Stimulated activated CD4-positive, alpha-beta T cell treated with anti-CD3 and anti-CD28 coated beads, Interleukin-4, amount 100 ng/mL, for 1 hour (primary cell): ENCODE results near the gene SERBP1.
A peak's percentile ranks its signal among the peaks of the same experiment; 100 is the strongest.

Source experiments
- DNase-seq: peaks from one replicate; pipeline ENCODE4 v3.0.0-alpha.2; 2020

The SERBP1 gene

DNA sequence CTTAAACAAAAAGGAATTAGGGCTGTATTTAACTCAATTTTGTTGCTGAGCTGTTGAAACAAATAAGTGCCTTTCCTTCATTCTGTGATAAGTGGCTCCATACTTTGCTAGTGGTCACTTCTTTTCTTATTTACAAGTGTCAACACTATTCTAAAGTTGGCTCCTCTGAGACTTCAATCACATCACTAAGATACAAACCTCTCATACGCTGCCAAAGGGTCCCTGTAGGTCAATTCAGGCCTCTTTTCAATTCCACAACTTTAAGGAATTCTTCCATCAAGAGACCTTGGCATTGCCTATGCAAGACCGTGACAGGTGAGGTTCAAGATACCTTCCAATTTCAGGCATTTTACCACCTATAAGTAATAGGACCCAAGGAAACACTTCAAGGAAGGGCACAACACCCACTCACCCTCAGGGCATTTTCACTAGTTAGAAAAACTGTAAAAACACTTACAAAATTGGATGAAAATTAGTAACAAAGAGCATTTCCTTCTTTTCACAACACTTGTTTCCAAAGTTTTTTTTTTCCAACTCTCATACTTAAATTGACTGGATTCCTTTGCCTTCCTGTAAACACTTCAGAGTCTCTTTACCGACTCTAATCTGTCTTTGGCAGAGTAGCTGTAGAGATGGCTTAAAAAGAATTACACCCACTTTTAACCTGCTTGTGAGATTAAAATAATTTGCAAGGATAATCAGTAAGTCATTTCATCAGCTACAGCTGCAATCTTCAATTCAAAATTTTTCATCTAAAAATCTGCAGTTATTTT is 24.5 kb downstream of the SERBP1 start:
- no peak for DNase-seq

GRCh38 chr1:67404212-67404620 is 26.0 kb downstream of the SERBP1 start:
- DNase-seq, result no peak

DNA sequence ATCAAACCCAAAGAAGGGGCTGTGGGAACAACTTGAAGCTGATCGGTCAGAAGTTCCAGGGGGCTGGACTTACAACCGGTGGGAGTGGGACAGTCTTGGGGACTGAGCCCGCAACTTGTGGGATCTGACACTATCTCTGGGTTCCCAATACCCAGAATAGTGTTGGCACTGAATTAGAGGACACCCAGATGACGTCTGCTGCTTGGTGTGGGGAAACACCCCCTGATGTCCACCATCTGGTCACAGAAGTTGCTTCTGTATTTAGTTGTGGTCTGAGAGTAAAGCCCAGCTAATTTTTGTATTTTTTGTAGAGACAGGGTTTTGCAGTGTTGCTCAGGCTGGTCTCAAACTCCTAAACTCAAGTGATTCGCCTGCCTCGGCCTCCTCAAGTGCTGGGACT is 28.8 kb downstream of the SERBP1 start:
- DNase-seq, result no peak

DNA sequence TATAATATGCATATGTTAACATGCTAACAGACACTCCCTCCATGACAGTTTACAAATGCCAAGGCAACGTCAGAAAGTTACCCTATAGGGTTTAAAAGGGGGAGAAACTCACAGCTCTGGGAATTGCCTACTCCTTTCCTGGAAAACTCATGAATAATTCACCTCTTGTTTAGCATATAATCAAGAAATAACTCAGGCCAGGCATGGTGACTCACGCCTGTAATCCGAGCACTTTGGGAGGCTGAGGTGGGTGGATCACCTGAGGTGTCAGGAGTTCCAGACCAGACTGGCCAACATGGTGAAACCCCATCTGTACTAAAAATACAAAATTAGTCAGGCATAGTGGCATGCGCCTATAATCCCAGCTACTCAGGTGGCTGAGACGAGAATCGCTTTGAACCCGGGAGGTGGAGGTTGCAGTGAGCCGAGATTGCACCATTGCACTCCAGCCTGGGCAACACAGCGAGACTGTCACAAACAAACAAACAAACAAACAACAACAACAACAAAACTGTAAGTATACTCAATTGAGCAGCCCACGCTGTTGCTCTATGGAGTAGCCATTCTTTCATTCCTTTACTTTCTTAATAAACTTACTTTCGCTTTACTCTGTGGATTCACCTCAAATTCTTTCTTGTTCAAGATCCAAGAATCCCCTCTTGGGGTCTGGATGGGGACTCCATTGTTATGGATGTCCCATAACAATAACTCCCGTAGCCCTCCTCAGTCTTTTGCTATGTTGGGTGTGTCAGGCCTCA is 30.0 kb downstream of the SERBP1 start:
- peak; percentile 35 for DNase-seq

GRCh38 chr1:67399199-67399993 is 30.8 kb downstream of the SERBP1 start:
- no peak for DNase-seq

- no peak for DNase-seq
Observed at GRCh38 chr1:67394548-67394947, 35.7 kb downstream of the SERBP1 start.

GRCh38 chr1:67393737-67394136 is 36.5 kb downstream of the SERBP1 start:
- no peak for DNase-seq

- DNase-seq, result no peak
Observed at GRCh38 chr1:67393240-67393639, 37.0 kb downstream of the SERBP1 start.

GRCh38 chr1:67390041-67390887 is 39.9 kb downstream of the SERBP1 start:
- no peak for DNase-seq

DNA sequence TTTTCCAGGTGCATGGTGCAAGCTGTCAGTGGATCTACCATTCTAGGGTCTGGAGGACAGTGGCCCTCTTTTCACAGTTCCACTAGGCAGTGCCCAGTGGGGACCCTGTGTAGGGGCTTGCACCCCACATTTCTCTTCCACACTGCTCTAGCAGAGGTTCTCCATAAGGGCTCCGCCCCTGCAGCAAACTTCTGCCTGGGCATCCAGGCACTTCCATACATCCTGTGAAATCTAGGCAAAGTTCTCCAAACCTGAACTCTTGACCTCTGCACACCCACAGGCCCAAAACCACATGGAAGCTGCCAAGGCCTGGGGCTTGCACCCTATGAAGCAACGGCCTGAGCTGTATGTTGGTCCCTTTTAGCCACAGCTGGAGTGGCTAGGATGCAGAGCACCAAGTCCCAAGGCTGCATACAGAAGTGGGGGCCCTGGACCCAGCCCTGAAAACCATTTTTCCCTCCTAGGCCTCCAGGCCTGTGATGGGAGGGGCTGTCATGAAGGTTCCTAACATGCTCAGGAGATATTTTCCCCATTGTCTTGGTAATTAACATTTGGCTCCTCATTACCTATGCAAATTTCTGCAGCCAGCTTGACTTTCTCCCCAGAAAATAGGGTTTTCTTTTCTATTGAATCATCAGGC is 46.1 kb downstream of the SERBP1 start:
- no peak for DNase-seq

- no peak for DNase-seq
Observed at GRCh38 chr1:67382292-67382691, 47.9 kb downstream of the SERBP1 start.

DNA sequence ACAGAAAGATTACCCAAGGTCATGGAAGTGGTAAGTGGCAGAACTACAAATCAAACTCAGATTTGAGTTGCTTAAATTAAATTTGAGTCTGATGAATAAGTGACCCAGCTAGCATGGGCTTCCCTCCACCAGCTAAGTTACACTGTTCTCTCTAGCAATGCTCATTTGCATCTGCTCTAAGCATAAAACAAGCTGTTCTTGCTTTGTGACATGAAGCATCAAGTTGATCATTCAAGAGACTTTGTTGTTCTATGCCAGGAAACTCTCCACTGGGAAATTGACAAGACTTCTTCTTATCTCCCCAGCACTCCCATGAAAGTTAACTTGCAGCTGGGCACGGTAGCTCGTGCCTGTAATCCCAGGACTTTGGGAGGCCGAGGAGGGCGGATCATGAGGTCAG is 49.0 kb downstream of the SERBP1 start:
- DNase-seq, result no peak

GRCh38 chr1:67377253-67377652 is 52.9 kb downstream of the SERBP1 start:
- DNase-seq, result no peak

DNA sequence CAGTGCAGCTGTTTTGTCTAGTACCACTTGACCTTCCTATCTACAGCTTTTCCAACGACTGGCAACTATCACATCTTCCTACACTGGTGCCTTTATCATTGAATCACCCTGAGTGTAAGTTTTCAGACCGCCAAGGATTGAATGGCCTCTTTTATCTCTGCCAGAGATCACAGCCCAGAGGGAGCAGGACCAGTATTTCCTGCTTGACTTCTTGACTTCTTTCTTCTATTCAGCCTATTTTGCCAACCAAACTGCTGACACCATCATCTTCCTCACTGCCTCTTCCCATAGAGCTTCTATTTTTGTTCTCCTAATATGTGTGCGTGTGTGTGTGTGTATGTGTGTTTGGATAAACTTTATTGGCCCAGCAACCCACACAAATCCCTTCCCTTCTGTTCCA is 53.8 kb downstream of the SERBP1 start:
- DNase-seq, result no peak

- no peak for DNase-seq
Observed at GRCh38 chr1:67372898-67373297, 57.3 kb downstream of the SERBP1 start.

DNA sequence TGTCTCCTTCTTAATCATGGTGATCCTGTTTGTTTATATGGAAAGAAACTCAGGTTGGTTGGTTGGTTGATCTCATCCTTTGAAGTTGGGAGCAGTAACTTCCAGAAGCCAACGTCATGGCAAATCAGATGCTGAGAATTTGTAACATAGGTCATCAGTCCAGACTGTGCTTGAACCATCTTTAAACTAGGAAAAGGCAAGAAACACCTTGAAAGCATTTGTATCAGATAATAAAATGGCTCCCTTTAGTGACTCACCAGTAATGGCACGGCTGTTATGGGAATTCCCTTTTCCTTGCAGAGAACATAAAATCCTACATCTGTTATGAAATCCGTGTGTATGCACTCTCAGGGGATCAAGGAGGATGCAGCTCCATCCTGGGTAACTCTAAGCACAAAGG is 58.1 kb downstream of the SERBP1 start:
- no peak for DNase-seq

GRCh38 chr1:67371681-67372080 is 58.5 kb downstream of the SERBP1 start:
- no peak for DNase-seq

DNA sequence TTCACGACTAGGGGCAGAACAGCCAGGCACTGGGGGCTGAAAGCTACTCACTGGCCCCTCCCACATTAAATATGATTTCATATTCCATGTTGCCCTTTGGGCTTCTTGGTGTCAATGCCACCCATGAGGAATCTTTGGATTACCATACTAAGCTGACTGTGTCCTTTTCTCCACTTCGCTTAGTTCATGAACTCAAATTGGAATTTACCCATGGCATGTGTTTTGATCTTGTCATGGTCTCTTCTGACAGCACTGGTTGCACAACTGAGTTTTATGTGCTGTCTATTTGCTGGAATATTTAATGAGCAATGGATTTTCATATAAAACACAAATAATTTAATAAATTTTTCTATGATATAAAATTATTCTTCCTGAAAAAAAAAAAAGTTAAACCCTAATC is 59.2 kb downstream of the SERBP1 start:
- DNase-seq, result no peak

GRCh38 chr1:67368046-67368514 is 62.1 kb downstream of the SERBP1 start:
- no peak for DNase-seq

DNA sequence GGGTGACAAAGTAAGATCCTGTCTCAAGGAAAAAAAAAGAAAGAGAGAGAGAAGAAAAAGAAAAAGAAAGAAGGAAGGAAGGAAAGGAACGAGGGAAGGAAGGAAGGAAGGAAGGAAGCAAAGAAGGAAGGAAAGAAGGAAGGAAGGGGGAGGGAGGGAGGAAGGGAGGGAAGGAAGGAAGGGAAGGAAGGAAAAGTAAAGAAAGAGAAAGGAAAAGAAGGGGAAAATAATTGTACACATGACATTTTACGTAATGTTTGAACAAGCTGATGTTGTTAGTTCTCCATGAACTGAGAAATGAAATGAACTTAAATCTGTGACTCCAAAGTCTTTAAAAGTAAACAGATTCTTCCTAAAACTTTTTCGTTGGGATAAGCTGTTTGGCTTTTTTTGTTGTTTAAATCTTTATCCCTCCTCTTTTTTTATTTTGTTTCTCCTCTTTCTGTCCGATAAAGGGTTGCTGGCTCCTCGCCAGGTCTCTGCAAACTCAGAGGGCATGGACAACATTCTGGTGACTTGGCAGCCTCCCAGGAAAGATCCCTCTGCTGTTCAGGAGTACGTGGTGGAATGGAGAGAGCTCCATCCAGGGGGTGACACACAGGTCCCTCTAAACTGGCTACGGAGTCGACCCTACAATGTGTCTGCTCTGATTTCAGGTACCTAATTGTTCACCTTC is 62.7 kb downstream of the SERBP1 start:
- DNase-seq, result no peak

GRCh38 chr1:67361641-67362040 is 68.6 kb downstream of the SERBP1 start:
- no peak for DNase-seq
